ENCODE measurements around the gene ATP5MC3. TPM values are rescaled to one million over a fixed set of nuclear protein-coding genes. Genes with fewer than 3 reads are reported as not detected.

The ATP5MC3 gene
- total RNA-seq, 1 experiment from 2014 or later = 390 TPM

Other genes starting within 250 kb of the ATP5MC3 start
- gene CHN1, start 176.3 kb downstream of the ATP5MC3 start, total RNA-seq (2014; rRNA removed; shearing (Covaris generic)) = 41.3 and 42.5 TPM in 2 replicates
- gene ATF2, start 13.5 kb downstream of the ATP5MC3 start, total RNA-seq (2014; rRNA removed; shearing (Covaris generic)) = 41.1 and 43.1 TPM in 2 replicates

Data from A172 (cell line).